Panc1 (cell line): Measurements from ENCODE around the gene TULP4. TPM values are rescaled to one million over a fixed set of nuclear protein-coding genes. Genes with fewer than 3 reads are reported as not detected.

Experiments
- ATAC-seq: fragments of 200-7000 bp; cut with Tn5 transposase; 2 replicates; pipeline ENCODE4 v1.9.1; 2020; ENCODE audit warnings: mild to moderate bottlenecking, moderate library complexity
- BruUV-seq: library from RNA; stranded (reverse); fragments of 400-500 nt; replicated peaks from 2 replicates; lab custom pipeline; 2021; lab: Mats Ljungman, UMichigan
- CTCF ChIA-PET: fragments of 300-600 bp; sonication (Branson Sonifier 250); formaldehyde crosslinking; loops from one replicate; lab custom pipeline; 2022; ENCODE audit warnings: antibody characterized with exemption; lab: Charles Lee
- POLR2A ChIA-PET: fragments of 300-600 bp; sonication (Branson Sonifier 250); formaldehyde crosslinking; loops from one replicate; lab custom pipeline; 2022; ENCODE audit warnings: antibody characterized with exemption; lab: Charles Lee
- DNase-seq: peaks from one replicate; pipeline ENCODE4 v3.0.0-alpha.2; 2010; ENCODE audit warnings: low read depth, low spot score
- H3K27ac ChIP-seq: 2 replicates; pipeline ENCODE4 v1.5.1; 2011; ENCODE audit warnings: mild to moderate bottlenecking, low read length, inconsistent platforms
- H3K27me3 ChIP-seq: fragments of 200-500 bp; sonication (Bioruptor generic); 2 replicates; pipeline ENCODE4 v1.6.0; 2014; ENCODE audit warnings: low read length, inconsistent platforms; ENCODE audit not compliant: control insufficient read depth, insufficient read depth
- H3K36me3 ChIP-seq: fragments of 200-500 bp; sonication (Bioruptor generic); 2 replicates; pipeline ENCODE4 v1.5.1; 2014; ENCODE audit warnings: inconsistent platforms, mild to moderate bottlenecking, low read length, moderate library complexity; ENCODE audit not compliant: control insufficient read depth, insufficient read depth
- H3K4me1 ChIP-seq: 2 replicates; pipeline ENCODE4 v1.5.1; 2011; ENCODE audit warnings: inconsistent platforms, mild to moderate bottlenecking, low read length, moderate library complexity; ENCODE audit not compliant: control insufficient read depth, insufficient read depth
- H3K4me3 ChIP-seq, 2 experiments: 2 replicates each; pipeline ENCODE4 v1.5.1; 2011 to 2012; ENCODE audit warnings: low read depth in 2 of 2, low read length in 2 of 2, mild to moderate bottlenecking in 2 of 2, inconsistent platforms in 1 of 2, moderate library complexity in 1 of 2
- H3K9me3 ChIP-seq: fragments of 200-500 bp; sonication (Bioruptor generic); 2 replicates; pipeline ENCODE4 v1.5.1; 2014; ENCODE audit warnings: low read depth, mild to moderate bottlenecking, inconsistent platforms, low read length, moderate library complexity; ENCODE audit not compliant: control insufficient read depth, insufficient read depth
- POLR2AphosphoS5 ChIP-seq: IDR thresholded peaks from 2 replicates; pipeline ENCODE4 v1.6.1; 2012; ENCODE audit warnings: mild to moderate bottlenecking, low read depth, low read length, moderate library complexity
- SIN3A ChIP-seq: IDR thresholded peaks from 2 replicates; pipeline ENCODE4 v1.6.1; 2012; ENCODE audit warnings: low read depth, mild to moderate bottlenecking, low read length, moderate library complexity, borderline replicate concordance; ENCODE audit not compliant: insufficient read depth
- TCF7L2 ChIP-seq: IDR thresholded peaks from 2 replicates; pipeline ENCODE4 v1.6.1; 2011; ENCODE audit warnings: mild to moderate bottlenecking, low read depth, low read length, inconsistent platforms
- in situ Hi-C: cut with HindIII; loops from 2 replicates; pipeline ENCODE4 v1.10.0; 2016; ENCODE audit warnings: low sequenced_read_pairs, low pct_unique_long_range_greater_than_20kb
- intact Hi-C: fragments of 100-400 bp; cut with micrococcal nuclease; formaldehyde crosslinking; loops from one replicate; pipeline ENCODE4 v1.10.0; 2022; ENCODE audit not compliant: unreplicated experiment
- total RNA-seq: library from RNA; stranded (reverse); gene quantifications from one replicate; pipeline ENCODE4 v1.2.1, GENCODE V29; 2021; ENCODE audit not compliant: unreplicated experiment
- TF ChIP-seq, protein P1 (sequence below), 2 experiments: IDR thresholded peaks; 2 replicates each; pipeline ENCODE4 v1.6.1; 2011 to 2012; ENCODE audit warnings: low read depth in 2 of 2, control low read depth in 1 of 2, low read length in 1 of 2, mild to moderate bottlenecking in 1 of 2, moderate library complexity in 1 of 2; ENCODE audit not compliant: insufficient read depth in 1 of 2
- TF ChIP-seq, protein P2 (sequence below): fragments of 450-650 bp; IDR thresholded peaks from 2 replicates; pipeline ENCODE4 v1.5.1; 2017; ENCODE audit warnings: mild to moderate bottlenecking

TULP4 gene
- total RNA-seq, 1 experiment from 2014 or later: 105 TPM

DNA sequence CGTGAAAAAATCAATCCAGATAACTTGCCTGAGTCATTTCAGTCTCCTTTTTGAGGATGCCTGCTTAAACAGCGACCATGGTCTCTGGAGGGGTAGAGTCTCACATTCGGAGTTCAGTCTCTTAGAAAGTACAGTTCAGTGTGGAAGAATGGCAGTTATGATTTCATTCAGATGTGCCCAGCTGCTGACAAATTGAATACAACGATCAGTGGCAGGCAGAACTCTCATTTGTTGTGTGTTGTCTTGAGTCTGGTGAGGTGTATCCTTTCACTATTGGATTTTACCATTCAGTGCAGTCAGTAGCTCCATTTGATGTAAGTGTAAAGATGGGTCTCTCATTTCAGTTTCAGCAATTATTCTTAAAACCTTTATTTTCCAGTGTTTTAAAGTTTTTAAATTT lies 639 bp upstream of the TULP4 start:
- ATAC-seq (no peak), DNase-seq (no peak)
- Histone ChIP-seq H3K36me3 (peaks cover 8% of the 10 kb centered on the region; the same call in 1 of the 2 replicates), H3K9me3 (no peaks in the 10 kb centered on the region), H3K27me3 (no peaks in the 10 kb centered on the region), H3K4me3 (no peak overlapping the region), H3K4me1 (no peaks in the 10 kb centered on the region), H3K27ac (no peak overlapping the region)
- TF ChIP-seq TCF7L2: no peak
- no peak for TF ChIP-seq POLR2AphosphoS5
- TF ChIP-seq SIN3A: no peak
- ChIA-PET POLR2A (interaction anchor here (0.7 kb wide), 1 partner anchor 42 kb away, joined by 6 read pairs; no protein-coding TSS in a partner anchor), CTCF (no interaction called here)
- intact Hi-C loops (no loop called here), in situ Hi-C loops (no loop called here)
- no TSS peak for BruUV-seq

DNA sequence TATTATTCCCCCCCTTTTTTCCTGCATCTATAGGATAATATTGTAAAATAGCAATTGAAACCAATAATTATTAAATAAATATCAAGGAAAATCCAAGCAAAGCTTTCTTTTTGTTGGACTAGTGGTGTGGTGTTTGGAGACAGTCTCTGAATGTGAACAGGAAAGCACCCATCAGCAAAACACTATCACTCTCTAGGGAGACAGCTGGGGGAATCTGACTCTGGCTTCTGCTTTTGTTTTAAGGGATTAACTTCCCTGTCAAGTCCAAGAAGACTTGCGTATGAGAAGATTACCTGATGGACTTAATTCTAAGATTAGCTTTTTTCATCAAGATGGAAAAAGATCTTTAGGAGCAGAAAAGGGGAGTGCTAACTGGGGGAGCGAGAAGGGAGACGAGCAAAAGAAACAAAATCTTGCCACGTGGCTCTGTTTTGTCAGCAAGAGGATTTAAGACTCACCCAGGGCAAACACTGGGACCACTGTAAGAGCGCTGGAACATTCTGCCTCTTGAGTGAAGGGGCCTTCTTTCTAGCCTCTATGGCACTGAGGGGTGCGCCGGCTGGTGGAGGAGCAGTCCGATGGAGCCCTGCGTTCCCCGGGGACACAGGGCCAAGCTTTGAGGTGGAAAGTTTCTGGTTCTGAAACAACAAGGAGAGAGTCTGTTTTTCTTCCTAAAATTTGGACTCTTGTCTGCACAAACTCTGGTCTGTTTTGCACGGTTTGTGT lies 570 bp downstream of the TULP4 start:
- ChIA-PET CTCF (no interaction called here), POLR2A (no interaction called here)
- Histone ChIP-seq H3K4me1 (no peaks in the 10 kb centered on the region), H3K4me3 (no peak overlapping the region), H3K27me3 (no peaks in the 10 kb centered on the region), H3K36me3 (peaks cover 8% of the 10 kb centered on the region; the same call in 1 of the 2 replicates), H3K27ac (no peak overlapping the region), H3K9me3 (no peaks in the 10 kb centered on the region)
- in situ Hi-C loops (no loop called here), intact Hi-C loops (no loop called here)
- TF ChIP-seq TCF7L2: no peak
- TF ChIP-seq POLR2AphosphoS5: no peak
- TF ChIP-seq, protein P1, sequence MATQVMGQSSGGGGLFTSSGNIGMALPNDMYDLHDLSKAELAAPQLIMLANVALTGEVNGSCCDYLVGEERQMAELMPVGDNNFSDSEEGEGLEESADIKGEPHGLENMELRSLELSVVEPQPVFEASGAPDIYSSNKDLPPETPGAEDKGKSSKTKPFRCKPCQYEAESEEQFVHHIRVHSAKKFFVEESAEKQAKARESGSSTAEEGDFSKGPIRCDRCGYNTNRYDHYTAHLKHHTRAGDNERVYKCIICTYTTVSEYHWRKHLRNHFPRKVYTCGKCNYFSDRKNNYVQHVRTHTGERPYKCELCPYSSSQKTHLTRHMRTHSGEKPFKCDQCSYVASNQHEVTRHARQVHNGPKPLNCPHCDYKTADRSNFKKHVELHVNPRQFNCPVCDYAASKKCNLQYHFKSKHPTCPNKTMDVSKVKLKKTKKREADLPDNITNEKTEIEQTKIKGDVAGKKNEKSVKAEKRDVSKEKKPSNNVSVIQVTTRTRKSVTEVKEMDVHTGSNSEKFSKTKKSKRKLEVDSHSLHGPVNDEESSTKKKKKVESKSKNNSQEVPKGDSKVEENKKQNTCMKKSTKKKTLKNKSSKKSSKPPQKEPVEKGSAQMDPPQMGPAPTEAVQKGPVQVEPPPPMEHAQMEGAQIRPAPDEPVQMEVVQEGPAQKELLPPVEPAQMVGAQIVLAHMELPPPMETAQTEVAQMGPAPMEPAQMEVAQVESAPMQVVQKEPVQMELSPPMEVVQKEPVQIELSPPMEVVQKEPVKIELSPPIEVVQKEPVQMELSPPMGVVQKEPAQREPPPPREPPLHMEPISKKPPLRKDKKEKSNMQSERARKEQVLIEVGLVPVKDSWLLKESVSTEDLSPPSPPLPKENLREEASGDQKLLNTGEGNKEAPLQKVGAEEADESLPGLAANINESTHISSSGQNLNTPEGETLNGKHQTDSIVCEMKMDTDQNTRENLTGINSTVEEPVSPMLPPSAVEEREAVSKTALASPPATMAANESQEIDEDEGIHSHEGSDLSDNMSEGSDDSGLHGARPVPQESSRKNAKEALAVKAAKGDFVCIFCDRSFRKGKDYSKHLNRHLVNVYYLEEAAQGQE (IDR thresholded peaks at IDR 0.05; ENCODE audit: insufficient read depth in 1 of 2, low read depth in 2 of 2, low read length in 1 of 2): no peak
- TF ChIP-seq, protein P2, sequence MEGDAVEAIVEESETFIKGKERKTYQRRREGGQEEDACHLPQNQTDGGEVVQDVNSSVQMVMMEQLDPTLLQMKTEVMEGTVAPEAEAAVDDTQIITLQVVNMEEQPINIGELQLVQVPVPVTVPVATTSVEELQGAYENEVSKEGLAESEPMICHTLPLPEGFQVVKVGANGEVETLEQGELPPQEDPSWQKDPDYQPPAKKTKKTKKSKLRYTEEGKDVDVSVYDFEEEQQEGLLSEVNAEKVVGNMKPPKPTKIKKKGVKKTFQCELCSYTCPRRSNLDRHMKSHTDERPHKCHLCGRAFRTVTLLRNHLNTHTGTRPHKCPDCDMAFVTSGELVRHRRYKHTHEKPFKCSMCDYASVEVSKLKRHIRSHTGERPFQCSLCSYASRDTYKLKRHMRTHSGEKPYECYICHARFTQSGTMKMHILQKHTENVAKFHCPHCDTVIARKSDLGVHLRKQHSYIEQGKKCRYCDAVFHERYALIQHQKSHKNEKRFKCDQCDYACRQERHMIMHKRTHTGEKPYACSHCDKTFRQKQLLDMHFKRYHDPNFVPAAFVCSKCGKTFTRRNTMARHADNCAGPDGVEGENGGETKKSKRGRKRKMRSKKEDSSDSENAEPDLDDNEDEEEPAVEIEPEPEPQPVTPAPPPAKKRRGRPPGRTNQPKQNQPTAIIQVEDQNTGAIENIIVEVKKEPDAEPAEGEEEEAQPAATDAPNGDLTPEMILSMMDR: no peak
- no peak for TF ChIP-seq SIN3A
- BruUV-seq: TSS peak; percentile 80
- ATAC-seq (no peak), DNase-seq (no peak)

DNA sequence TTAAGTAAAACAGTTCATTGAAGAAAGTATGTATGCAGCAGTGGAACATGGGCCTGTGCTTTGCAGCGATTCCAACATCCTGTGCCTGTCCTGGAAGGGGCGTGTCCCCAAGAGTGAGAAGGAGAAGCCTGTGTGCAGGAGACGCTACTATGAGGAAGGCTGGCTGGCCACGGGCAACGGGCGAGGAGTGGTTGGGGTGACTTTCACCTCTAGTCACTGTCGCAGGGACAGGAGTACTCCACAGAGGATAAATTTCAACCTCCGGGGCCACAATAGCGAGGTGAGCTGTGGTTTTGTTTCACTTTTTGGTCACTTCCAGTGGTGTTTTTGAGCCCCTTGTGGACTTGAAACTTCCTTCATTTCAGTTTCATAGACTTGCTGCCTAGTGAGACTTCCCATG lies 1.7 kb downstream of the TULP4 start:
- DNase-seq (no peak), ATAC-seq (no peak)
- Histone ChIP-seq H3K4me1 (no peaks in the 10 kb centered on the region), H3K27me3 (no peaks in the 10 kb centered on the region), H3K27ac (no peak overlapping the region), H3K36me3 (peaks cover 8% of the 10 kb centered on the region; the same call in 1 of the 2 replicates), H3K9me3 (no peaks in the 10 kb centered on the region), H3K4me3 (no peak overlapping the region)
- POLR2A ChIA-PET: no interaction called here
- no TSS peak for BruUV-seq
- intact Hi-C loops: no loop called here
- in situ Hi-C loops: no loop called here
- TF ChIP-seq POLR2AphosphoS5 (no peak), SIN3A (no peak), TCF7L2 (no peak)
- TF ChIP-seq, protein P1 (IDR thresholded peaks at IDR 0.05; ENCODE audit: insufficient read depth in 1 of 2, low read depth in 2 of 2, low read length in 1 of 2): no peak
- TF ChIP-seq, protein P2: no peak
- CTCF ChIA-PET: no interaction called here
